HUES64 (cell line): Measurements from ENCODE around the gene CSPG4.
"Not testable (repeated sequence)": the region's sequence is repeated elsewhere in the genome, so short reads cannot be mapped to it uniquely, and the experiment has no call there.

ENCODE experiments used
- H3K27ac ChIP-seq: 2 replicates; pipeline ENCODE4 v1.7.0; 2013; ENCODE audit warnings: low read depth, low read length, inconsistent platforms
- H3K27me3 ChIP-seq: 2 replicates; pipeline ENCODE4 v1.6.1; 2013; ENCODE audit warnings: mild to moderate bottlenecking, low read length; ENCODE audit not compliant: insufficient read depth
- H3K36me3 ChIP-seq: 2 replicates; pipeline ENCODE4 v1.6.1; 2013; ENCODE audit warnings: mild to moderate bottlenecking, low read length; ENCODE audit not compliant: insufficient read depth
- H3K4me1 ChIP-seq: 2 replicates; pipeline ENCODE4 v1.6.1; 2013; ENCODE audit warnings: mild to moderate bottlenecking, low read length, moderate library complexity; ENCODE audit not compliant: insufficient read depth
- H3K4me3 ChIP-seq: 2 replicates; pipeline ENCODE4 v1.5.1; 2013; ENCODE audit warnings: mild to moderate bottlenecking, low read length, moderate library complexity
- H3K9ac ChIP-seq: 2 replicates; pipeline ENCODE4 v1.6.1; 2013; ENCODE audit warnings: mild to moderate bottlenecking, low read depth, low read length
- H3K9me3 ChIP-seq: 2 replicates; pipeline ENCODE4 v1.6.1; 2013; ENCODE audit warnings: low read depth, low read length; ENCODE audit not compliant: insufficient read depth
- WGBS: fragments of 150-250, 120-280 bp; methylation state at CpG from one replicate; pipeline ENCODE4 v1.1.7; 2013; ENCODE audit warnings: missing lambda C conversion rate; 5-methylcytosine and 5-hydroxymethylcytosine counted together

CSPG4 gene

GRCh38 chr15:75633922-75634321 lies 78.7 kb downstream of the CSPG4 start:
- not testable (repeated sequence) for H3K4me1 ChIP-seq, H3K9me3 ChIP-seq, H3K36me3 ChIP-seq, H3K27me3 ChIP-seq, H3K27ac ChIP-seq, H3K4me3 ChIP-seq, H3K9ac ChIP-seq
- WGBS = 94% methylated on average over 7 of the region's 7 CpGs

DNA sequence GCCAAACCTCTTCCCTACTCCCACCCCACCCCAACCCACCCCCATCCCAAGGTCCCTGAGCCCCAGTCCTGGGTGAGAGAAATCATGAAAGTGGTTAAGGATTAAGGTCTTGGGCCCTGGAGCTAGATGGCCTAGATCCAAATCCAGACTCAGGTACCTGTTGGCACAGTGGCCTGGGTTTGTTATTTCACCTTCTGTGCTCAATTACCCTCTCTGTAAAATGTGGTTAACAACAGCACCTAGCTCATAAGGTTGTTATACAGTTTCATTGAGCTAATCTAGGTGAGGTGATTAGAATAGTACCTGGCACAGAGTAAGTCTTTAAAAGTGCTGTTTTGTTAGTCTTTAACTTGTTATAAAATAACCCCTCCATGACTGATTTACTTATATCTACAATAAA lies 80.7 kb downstream of the CSPG4 start:
- Histone ChIP-seq H3K27ac (no peak overlapping the region), H3K4me1 (no peaks in the 10 kb centered on the region; the same call in 1 of the 2 replicates), H3K9ac (no peak overlapping the region), H3K27me3 (no peaks in the 10 kb centered on the region), H3K4me3 (no peak overlapping the region), H3K9me3 (no peaks in the 10 kb centered on the region), H3K36me3 (no peaks in the 10 kb centered on the region)

DNA sequence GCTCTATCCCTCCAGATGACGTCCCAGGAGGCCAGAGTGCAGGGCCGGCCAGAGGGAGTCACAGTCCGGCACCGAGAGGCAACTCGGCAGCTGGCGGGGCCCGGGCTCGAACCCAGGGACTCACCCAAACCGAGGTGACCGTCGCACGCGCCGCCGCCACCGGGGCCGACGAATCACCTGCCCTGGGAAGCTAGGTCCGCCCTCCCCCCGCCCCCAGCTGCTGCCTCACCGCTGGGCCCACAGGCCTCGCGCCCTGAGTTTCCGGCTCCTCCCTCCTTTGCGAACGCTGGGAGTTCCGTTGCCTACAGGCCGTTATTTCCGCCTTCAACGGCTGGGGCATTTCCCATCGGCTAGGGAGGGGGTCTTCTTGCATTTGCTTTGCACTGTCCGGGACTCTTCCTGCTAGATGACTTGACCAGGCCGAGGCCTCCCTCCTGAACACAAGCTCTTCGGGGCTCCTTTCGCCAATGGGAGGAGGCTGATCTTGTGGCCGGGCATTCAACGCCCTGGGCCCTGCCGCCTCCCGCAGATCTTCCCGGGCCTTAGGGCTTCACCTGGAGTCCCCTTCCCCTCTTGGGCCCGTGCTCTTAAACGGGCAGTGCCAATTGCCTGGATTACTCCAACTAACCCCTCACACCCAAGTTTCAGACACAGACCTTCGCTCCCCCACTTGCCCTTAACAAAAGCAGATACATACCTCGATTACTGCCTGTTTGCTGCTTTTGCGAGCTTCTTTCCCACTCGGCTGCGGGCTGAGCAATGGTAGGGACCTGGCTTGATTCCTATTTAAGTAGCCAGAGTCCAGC lies 86.9 kb downstream of the CSPG4 start, which contains the start of gene SNUPN:
SNUPN (minus strand) TSS at position 184 of the 806 bp plus-strand sequence. CDS start 4,674 bp downstream, outside the sequence.
- peaks cover 4% of the 10 kb centered on the region for H3K36me3 ChIP-seq
- peak within 1 kb of the TSS; percentile 97 for H3K4me3 ChIP-seq
- H3K4me1 ChIP-seq = no peaks in the 10 kb centered on the region; the same call in 1 of the 2 replicates
- H3K27me3 ChIP-seq = no peaks in the 10 kb centered on the region
- 2% methylated on average over 47 of the region's 47 CpGs for WGBS
- H3K9ac ChIP-seq = peak within 1 kb of the TSS; percentile 96
- H3K9me3 ChIP-seq = no peaks in the 10 kb centered on the region
- peak within 1 kb of the TSS; percentile 100 for H3K27ac ChIP-seq
